ENCODE measurements around the gene RHOA. TPM values are rescaled to one million over a fixed set of nuclear protein-coding genes. Genes with fewer than 3 reads are reported as not detected.
A peak's percentile ranks its signal among the peaks of the same experiment; 100 is the strongest.
"Not testable (repeated sequence)": the region's sequence is repeated elsewhere in the genome, so short reads cannot be mapped to it uniquely, and the experiment has no call there.

The RHOA gene
- total RNA-seq, 1 donor from 2014 or later = 311 TPM

DNA sequence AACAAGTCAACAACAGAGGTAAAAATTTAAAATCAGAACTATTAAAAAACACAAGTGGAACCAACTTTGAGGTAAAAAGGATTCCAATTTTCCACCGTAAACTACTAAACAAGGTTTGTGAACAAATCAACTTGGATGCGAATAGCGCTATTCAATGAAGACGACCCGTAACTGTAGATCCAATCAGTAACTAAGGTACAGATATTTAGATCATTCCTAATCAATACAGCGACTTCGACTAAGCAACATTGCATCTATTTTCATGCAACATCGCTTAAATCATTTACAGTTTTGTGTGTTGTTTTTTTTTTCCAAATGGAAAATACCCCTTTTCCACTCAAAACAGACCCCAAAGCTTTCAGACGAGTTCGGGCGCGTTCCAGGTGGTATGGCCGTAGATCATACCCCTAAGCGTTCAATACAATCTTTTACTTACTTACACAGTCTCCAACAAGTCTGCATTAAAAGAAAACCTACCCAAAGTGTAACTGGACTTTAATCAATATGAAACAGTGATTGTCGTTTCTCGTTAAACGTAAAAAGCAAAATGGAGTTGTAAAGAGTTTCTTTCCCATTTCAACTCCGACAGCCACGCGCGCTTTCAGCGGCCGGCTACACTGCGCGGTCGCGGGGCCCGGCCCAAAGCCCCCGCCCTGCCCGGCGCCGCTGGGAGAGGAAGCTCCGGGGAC lies 786 bp downstream of the RHOA start:
- no peak for ATAC-seq

DNA sequence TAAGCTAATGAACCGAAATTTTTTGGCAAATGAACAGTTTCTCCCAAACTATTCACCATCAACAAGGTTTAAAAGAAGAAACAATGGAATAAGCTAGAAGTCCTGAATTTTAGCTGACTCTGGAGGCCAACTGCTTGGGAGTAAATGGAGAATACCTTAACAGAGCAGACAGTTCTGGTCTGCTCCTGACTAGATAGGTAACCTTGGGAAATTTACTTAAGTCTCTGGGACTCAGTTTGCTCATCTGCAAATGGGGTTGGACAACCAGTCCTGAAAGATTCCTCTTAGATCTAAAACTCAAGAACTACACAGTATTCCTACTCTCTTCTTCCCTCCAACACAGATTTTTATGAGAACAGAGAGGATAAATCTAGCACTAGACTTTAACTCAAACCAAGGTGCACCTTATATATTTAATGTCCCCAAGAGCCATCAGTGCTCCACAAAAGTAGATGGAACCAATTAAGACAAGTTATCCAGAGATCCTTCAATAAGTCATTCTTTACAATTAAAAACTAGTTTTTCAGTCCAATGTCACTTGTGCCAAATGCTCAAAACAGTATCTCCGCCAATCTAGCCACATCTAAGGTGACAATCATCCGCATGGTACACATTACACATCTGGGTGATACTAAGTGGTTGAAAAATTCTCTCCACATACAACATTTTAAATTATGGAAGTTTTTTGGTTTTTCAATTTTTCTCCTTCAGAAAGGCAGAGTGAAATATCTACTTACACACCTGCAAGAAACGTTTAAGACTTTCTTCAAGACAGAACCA lies 1.5 kb downstream of the RHOA start:
- no peak for ATAC-seq

DNA sequence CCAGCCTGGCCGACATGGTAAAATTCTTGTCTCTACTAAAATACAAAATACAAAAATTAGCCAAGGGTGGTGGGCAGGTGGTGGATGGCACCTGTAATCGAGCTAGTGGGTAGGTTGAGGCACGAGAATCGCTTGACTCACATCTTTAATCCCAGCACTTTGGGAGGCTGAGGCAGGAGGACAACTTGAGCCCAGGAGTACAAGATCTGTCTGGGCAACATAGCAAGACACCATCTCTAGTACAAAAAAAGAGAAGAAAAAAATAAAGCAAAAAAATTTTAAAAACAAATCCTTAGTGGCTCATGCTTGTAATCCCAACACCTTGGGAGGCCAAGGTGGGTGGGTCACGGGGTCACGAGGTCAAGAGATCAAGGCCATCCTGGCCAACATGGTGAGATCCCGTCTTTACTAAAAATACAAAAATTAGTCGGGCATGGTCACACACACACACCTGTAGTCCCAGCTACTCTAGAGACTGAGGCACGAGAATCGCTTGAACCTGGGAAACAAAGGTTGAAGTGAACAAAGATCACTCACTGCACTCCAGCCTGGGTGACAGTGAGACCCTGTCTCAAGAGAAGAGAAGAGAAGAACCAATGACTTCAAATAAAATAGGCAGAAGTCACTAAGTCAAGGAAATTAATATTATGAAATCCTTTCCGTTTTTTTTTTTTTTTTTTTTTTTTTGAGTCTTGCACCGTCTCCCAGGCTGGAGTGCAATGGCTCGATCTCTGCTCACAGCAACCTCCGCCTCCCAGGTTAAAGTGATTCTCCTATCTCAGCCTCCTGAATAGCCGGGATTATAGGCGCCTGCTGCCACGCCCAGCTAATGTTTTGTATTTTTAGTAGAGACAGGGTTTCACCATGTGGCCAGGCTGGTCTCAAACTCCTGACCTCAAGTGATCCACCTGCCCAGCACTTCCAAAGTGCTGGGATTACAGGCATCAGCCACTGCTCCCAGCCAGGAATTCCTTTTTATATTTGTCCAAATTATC lies 4.9 kb downstream of the RHOA start:
- ATAC-seq = no peak

DNA sequence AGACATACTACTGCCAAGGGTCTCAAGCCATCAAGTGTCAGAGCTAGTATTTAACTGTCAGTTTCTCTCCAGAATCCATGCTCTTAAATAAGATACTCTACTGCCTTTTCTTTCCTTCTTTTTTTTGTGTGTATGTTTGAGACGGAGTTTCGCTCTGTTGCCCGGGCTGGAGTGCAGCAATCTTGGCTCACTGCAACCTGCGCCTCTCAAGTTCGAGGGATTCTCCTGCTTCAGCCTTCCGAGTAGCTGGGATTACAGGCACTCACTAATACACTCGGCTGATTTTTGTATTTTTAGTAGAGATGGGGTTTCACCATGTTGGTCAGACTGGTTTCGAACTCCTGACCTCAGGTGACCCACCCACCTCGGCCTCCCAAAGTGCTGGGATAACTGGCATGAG lies 6.2 kb downstream of the RHOA start:
- not testable (repeated sequence) for ATAC-seq

DNA sequence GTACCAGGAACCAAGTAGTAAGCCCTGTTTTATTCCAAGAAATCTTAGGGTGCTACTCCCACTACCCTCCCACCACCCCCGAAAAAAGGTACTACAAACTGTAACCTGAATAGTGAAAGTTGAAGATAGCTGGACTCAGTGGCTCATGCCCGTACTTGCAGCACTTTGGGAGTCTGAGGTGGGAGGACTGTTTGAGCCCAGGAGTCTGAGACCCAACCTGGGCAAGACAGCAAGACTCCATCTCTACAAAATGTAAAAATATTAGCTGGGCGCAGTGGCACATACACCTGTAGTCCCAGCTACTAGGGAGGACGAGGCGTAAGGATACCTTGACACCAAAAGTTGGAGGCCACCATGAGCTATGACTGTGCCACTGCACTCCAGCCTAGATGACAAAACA lies 7.9 kb downstream of the RHOA start:
- no peak for ATAC-seq

DNA sequence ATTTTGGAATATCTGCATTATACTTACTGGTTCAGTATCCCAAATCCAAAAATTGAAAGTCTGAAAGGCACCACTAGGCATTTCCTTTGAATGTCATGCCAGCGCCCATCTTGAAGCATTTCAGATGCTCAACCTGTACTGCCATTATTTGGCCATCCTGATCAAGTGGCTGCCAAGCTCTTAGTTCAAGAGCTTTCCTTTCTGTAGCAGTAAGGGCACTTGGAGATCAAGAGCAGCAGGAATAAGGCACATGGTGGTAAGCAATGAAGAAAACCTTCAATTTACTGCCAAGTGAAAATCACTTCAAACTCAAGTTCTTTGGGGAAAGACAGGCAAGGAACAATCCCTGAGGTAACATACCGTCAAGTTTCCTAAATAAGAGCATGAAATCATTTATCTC lies 10.0 kb downstream of the RHOA start:
- no peak for ATAC-seq

DNA sequence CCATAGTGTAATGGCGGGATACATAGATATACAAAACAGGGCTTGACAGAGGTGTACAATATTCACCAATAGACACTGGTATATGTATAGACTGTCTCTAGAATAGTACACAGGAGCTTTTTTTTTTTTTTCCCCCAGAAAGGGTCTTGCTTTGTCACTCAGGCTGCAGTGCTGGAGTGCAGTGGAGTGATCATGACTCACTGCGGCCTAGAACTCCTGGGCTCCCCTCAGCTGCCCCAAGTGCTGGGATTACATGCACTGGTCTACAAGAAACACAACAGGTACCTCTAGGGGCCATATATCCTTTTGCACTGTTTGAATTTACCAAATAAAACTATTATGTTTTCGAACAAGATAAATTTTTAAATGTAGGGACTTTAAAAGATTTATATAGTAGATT lies 12.3 kb downstream of the RHOA start:
- peak; percentile 31 for ATAC-seq

DNA sequence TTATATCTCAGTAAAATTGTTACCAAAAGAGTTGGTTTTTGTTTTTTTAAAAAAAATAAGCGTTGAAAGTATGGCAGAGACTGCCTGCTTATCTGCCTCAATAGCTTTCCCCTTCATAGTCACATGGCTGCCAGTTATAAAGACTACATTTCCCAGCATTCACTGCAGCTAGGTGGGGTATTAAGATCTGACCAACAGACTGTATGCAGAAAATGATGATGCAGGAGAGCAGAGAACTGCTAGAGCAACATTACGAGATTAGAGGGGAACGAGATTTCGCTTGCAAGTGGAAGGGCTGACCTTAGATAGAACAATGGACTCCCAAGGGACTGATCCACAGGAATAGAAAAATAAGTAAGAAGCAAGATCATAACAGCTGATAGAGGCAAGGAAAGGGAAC lies 14.3 kb downstream of the RHOA start:
- peak; percentile 54 for ATAC-seq

DNA sequence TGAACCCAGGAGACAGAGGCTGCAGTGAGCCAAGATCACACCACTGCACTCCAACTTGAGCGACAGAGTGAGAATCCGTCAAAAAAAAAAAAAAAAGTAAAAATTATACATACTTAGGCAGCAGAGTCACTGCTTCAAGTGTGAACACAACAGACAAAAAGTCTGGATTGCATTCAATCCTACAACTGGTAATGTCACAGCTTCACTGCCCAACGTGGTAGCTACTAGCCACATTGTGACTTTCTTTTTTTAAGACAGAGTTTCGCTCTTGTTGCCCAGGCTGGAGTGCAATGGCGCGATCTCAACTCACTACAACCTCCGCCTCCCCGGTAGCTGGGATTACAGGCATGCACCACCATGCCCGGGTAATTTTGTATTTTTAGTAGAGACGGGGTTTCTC lies 20.5 kb downstream of the RHOA start:
- not testable (repeated sequence) for ATAC-seq

DNA sequence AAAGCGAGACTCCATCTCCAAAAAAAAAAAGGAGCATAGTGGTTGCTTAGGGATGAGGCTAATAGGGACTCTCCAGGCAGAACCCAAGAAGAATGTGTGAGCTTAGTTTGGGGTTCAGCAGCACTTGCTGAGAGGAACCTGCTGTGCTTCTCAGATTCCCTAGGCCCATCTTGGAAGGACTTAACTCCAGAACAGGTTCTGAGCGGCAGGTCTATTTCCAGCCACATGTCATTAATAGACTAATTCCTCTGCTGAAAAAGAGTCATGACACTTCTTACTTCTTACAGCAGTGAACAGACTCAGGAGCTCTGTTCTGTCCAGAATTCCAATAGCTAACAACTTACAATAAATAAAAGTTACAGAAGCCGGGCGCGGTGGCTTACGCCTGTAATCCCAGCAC lies 22.5 kb downstream of the RHOA start:
- ATAC-seq = no peak

DNA sequence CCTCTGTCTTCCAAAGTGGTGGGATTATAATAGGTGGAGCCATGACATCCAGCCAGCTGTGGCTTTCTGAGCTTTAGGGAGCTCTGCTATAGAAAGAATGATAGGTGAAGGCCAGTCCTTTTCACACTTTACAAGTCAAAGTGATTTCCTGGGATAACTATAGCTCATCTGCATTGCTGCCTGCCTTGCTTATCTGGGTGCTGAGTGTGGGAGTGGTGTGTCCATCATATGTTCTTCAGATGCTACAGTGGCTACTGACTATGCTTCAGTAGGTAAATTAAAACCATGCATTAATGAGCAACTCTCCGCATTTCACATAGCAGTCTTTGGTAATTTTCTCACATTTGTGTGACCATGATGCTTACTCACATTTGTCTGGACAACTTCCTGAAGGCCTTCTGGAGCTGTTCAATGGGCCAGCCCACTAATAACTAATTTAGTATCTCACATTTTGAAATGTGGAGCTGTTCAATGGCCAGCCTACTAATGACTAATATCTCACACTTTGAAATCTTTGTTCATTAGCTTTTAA lies 23.4 kb downstream of the RHOA start:
- ATAC-seq = peak; percentile 12

DNA sequence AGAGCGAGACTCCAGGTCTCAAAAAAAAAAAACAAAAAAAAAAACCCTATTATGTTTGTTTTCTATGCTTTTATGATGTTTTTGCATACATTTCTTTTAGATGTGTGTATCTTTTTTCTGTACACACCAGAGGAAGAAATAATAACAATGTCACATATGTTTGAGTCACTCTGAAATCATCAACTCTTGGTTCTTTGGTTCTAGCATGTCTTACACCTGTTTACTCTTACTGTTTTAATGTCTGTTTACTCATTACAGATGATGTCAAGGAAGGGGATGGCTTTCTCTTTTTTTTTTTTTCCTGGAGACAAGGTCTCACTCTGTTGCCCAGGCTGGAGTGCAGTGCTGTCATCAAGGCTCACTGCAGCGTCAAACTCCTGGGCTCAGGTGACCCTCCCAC lies 24.1 kb downstream of the RHOA start:
- ATAC-seq = peak; percentile 67

DNA sequence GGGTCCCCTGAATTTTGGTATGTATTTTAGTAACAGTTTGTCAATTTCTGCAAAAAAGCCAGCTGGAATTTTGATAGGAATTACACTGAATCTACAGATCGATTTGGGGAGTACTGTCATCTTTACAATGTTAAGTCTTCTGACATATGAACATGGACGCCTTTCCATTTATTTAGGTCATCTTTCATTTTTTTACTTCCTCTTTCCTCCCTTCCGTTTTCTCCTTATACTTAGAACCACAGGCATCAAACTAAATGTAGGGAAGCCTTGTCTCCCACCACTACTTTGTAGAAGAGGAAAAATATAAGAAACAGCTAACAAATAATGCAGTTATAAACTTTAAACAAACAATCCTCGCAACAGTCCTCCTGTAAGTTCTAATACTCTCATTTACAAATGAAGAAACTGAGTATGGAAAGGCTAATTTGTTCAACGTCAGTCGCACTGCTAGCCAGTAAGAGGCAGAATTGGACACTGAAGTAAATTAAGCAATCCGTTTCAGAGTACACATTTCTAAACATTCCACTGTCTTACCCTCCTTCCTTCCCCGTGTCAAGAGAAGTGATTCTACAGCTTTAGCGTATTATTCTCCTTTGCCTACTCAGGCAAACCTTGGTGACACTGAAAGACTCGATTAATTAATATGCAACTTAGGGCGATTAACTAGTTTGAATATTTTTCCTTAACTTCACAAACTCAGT lies 25.6 kb downstream of the RHOA start:
- ATAC-seq = no peak

DNA sequence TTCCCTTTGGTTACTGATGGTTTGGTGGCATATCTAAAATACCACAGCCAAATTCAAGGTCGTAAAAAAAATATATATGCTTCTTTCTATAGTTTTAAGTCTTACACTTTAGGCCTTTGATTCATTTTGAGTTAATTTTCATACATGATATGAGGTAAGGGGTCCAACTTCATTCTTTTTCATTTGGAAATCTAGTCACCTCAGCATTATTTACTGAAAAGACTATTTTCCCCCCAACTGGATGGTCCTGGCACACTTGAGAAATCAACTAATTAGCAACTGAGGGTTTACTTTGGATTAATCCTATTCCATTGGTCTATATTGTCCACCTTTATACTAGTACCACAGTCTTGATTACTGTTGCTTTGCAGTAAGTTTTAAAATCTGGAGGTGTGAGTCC lies 26.2 kb downstream of the RHOA start:
- no peak for ATAC-seq

DNA sequence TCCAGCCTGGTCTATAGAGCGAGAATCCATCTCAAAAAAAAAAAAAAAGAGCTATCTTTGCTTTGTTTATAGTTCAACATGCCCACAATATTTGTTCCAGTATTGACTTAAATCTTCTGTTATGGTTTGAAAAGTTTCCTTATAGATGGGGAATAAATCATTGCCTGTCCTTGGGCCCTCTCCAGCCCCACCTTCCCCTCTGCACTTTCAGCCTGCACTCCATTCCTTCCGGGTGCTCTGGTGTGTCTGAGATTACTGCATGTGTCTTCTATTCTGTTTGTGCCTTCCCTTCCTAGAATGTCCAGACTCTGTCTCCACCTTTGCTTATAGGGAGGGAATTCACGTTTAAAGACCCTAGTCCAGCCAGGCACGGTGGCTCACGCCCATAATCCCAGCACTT lies 28.4 kb downstream of the RHOA start:
- no peak for ATAC-seq

DNA sequence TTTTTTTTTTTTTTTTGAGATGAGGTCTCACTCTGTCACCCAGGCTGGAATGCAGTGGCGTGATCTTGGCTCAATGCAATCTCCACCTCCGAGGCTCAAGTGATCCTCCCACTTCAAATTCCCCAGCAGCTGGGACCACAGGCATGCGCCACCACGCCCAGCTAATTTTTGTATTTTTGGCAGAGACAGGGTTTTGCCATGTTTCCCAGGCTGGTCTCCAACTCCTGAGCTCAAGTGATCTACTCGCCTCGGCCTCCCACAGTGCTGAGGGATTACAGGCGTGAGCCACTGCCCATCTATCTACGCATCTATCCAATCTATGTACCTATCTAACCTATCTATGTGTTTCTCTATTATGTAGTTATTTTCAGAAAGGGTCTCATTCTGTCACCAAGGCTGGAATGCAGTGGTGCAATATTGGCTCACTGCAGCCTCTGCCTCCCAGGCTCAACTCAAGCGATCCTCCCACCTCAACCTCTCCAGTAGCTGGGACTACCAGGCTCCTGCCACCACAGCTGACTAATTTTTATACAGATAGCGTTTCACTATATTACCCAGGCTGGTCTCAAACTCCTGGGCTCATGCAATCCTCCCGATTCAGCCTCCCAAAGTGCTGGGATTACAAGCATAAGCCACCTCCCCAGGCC lies 33.4 kb downstream of the RHOA start:
- no peak for ATAC-seq

DNA sequence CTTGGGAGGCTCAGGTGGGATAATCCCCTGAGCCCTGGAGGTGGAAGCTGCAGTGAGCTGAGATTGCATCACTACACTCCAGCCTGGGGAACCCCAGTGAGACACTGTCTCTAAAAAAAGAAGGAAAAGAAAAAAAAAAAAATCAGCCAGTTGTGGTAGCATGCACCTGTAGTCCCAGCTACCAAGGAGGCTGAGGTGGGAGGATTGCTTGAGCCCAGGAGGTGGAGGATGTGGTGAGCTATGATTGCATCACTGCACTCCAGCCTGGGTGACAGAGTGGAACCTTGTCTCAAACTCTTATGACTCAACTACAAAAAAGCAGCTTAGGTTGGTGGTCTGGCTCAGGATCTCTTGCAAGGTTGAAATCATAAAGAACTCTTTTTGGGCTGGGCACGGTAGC lies 34.3 kb downstream of the RHOA start:
- ATAC-seq = peak; percentile 31

DNA sequence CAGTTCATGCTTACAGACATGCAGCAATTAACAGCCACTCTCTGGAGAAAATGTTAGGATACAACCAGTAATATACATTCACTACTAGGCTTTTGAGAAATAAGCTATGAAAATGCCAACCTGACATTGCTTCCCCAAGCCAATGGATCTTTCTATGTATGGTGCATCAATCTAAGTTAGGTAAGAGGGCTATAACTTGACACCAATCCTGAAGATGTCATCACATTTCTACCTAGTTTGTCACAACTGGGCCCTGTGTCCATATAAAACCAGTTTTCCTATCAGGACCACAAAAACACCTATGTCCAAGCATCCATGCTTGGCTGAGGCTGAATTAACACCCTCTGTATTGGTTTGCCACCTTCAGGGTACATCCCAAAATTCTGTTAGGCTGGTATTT lies 39.8 kb downstream of the RHOA start:
- no peak for ATAC-seq

DNA sequence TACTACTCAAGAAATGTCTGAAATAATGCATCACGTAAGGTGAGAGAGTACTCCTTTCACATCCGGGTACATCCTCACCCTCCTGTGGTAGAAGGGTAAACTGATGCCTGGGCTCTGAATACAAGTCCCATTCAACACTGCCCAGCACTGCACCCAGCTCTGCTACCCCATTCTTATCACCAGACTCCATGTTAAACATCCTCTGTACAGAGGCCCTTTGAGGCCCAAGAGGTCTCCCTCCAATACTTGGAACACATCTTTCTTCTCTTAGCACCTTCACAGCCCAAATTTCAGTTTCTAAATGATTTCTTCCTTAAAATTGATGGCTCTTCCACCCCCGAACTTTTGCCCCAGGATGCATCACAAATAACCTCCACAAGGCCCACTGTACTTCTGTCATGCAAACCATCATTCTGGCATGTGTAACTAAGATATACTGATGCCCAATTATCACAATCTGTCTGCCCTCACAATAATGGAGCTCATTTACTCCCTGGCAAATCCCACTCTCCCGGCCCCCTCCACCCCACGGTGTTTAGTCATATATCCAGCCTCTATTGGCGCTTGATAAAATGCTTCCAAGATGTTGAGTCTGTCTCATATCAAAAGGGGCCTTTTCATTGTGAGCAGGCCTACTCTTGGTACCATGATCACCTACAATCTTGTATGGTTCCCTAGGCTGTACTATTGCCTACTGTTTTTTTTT lies 41.0 kb downstream of the RHOA start:
- no peak for ATAC-seq

DNA sequence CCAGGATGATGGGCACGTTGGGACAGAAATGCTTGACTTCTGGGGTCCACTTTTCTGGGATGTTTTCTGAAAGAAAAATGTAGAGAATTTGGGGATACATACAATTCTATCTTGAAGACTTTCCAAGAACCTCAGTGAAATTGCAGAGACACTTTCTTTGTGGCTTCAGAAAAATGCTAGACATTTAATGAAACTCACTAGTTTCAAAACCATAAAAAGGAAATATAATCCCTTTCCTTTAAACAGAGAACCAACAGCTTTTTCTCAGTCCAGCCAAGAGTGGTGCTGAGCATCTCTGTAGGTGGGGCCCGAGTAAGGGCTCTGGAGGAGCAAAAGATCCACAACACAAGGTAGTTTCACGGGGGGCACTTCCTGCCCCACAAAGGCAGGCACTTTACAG lies 49.2 kb downstream of the RHOA start:
- no peak for ATAC-seq

DNA sequence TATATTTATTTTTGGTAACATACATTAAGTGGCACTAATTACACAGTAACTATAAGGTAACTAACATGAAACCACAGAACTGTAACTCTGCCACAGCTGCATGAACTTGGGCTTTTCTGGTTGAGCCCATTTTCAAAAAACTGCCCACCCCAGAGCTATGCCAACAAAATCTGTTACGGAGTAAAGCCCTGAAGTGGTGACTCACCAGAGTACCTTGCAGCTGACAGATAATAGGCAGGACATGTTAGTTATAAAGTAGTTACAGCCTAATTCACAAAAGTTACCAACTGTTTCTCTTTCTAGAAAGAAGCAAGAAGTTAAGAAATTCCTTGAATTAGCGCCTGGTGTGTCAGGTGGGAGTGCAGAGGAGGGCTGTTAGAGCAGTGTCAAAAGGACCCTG lies 52.2 kb downstream of the RHOA start:
- ATAC-seq = no peak

All from esophagus mucosa (tissue), 1 donor.